Measurements from ENCODE around the gene NHERF1. TPM values are rescaled to one million over a fixed set of nuclear protein-coding genes. Genes with fewer than 3 reads are reported as not detected.

Gene NHERF1
- polyA plus RNA-seq, 3 donors = 18.7 to 45.0 (median 23.6) TPM

GRCh38 chr17:74759941-74760340 lies 11.5 kb downstream of the NHERF1 start:
- 36 to 67% (median 59%) methylated on average over 10 of the region's 10 CpGs for WGBS, 3 donors
- no peak overlapping the region for H3K27ac ChIP-seq (ENCODE audit: low read depth, low read length)

- no peak overlapping the region for H3K27ac ChIP-seq (ENCODE audit: low read depth, low read length)
- 48 to 64% (median 62%) methylated on average over 7 of the region's 7 CpGs for WGBS, 3 donors
Observed at GRCh38 chr17:74760404-74761105, 12.1 kb downstream of the NHERF1 start.

- WGBS, 3 donors = 75 to 79% (median 76%) methylated on average over 5 of the region's 5 CpGs
Observed at GRCh38 chr17:74761419-74761818, 13.0 kb downstream of the NHERF1 start.

GRCh38 chr17:74761931-74762330 lies 13.5 kb downstream of the NHERF1 start:
- WGBS, 3 donors = 93 to 95% (median 94%) methylated on average over 10 to 11 of the region's 11 CpGs
- no peak overlapping the region for H3K27ac ChIP-seq (ENCODE audit: low read depth, low read length)

More at GRCh38 chr17:74761419-74761818, 13.0 kb downstream of the NHERF1 start:
- H3K27ac ChIP-seq (ENCODE audit: low read depth, low read length) = no peak overlapping the region

- 46 to 67% (median 65%) methylated on average over 16 of the region's 16 CpGs for WGBS, 3 donors
- H3K27ac ChIP-seq (ENCODE audit: low read depth, low read length) = no peak overlapping the region
Observed at GRCh38 chr17:74763565-74764387, 15.3 kb downstream of the NHERF1 start.

- 64 to 78% (median 75%) methylated on average over 4 of the region's 4 CpGs for WGBS, 3 donors
- no peak overlapping the region for H3K27ac ChIP-seq (ENCODE audit: low read depth, low read length)
Observed at GRCh38 chr17:74764751-74765286, 16.4 kb downstream of the NHERF1 start.

GRCh38 chr17:74766413-74766812 lies 18.0 kb downstream of the NHERF1 start:
- 81 to 87% (median 81%) methylated on average over 2 of the region's 2 CpGs for WGBS, 3 donors

GRCh38 chr17:74767111-74767516 lies 18.7 kb downstream of the NHERF1 start:
- WGBS, 3 donors = 56 to 67% (median 61%) methylated on average over 10 of the region's 10 CpGs
- H3K27ac ChIP-seq (ENCODE audit: low read depth, low read length) = no peak overlapping the region

More at GRCh38 chr17:74766413-74766812, 18.0 kb downstream of the NHERF1 start:
- H3K27ac ChIP-seq (ENCODE audit: low read depth, low read length) = no peak overlapping the region

- 46 to 67% (median 61%) methylated on average over 17 of the region's 17 CpGs for WGBS, 3 donors
- no peak overlapping the region for H3K27ac ChIP-seq (ENCODE audit: low read depth, low read length)
Observed at GRCh38 chr17:74768069-74768762, 19.8 kb downstream of the NHERF1 start.

GRCh38 chr17:74768763-74769114 lies 20.3 kb downstream of the NHERF1 start:
- H3K27ac ChIP-seq (ENCODE audit: low read depth, low read length) = no peak overlapping the region
- 60 to 73% (median 65%) methylated on average over 7 of the region's 7 CpGs for WGBS, 3 donors

GRCh38 chr17:74769266-74769855 lies 20.9 kb downstream of the NHERF1 start:
- no peak overlapping the region for H3K27ac ChIP-seq (ENCODE audit: low read depth, low read length)
- 45 to 58% (median 57%) methylated on average over 6 of the region's 6 CpGs for WGBS, 3 donors

GRCh38 chr17:74769856-74770497 lies 21.5 kb downstream of the NHERF1 start:
- no peak overlapping the region for H3K27ac ChIP-seq (ENCODE audit: low read depth, low read length)
- WGBS, 3 donors = 39 to 65% (median 64%) methylated on average over 5 of the region's 5 CpGs

- H3K27ac ChIP-seq (ENCODE audit: low read depth, low read length) = no peak overlapping the region
- WGBS, 3 donors = 27 to 62% (median 61%) methylated on average over 16 of the region's 16 CpGs
Observed at GRCh38 chr17:74770498-74771318, 22.3 kb downstream of the NHERF1 start.

GRCh38 chr17:74771319-74771914 lies 23.0 kb downstream of the NHERF1 start:
- WGBS, 3 donors = 81 to 85% (median 85%) methylated on average over 9 of the region's 9 CpGs
- no peak overlapping the region for H3K27ac ChIP-seq (ENCODE audit: low read depth, low read length)

GRCh38 chr17:74772053-74772452 lies 23.6 kb downstream of the NHERF1 start:
- H3K27ac ChIP-seq (ENCODE audit: low read depth, low read length) = no peak overlapping the region
- WGBS, 3 donors = 84 to 92% (median 91%) methylated on average over 13 of the region's 13 CpGs

- 76 to 88% (median 84%) methylated on average over 6 of the region's 6 CpGs for WGBS, 3 donors
- H3K27ac ChIP-seq (ENCODE audit: low read depth, low read length) = no peak overlapping the region
Observed at GRCh38 chr17:74773414-74773813, 25.0 kb downstream of the NHERF1 start.

GRCh38 chr17:74773871-74774286 lies 25.5 kb downstream of the NHERF1 start:
- 68 to 72% (median 71%) methylated on average over 6 of the region's 6 CpGs for WGBS, 3 donors
- H3K27ac ChIP-seq (ENCODE audit: low read depth, low read length) = no peak overlapping the region
